Esophagus muscularis mucosa (tissue), 4 donors: Measurements from ENCODE around the gene DSTN. TPM values are rescaled to one million over a fixed set of nuclear protein-coding genes. Genes with fewer than 3 reads are reported as not detected.

ENCODE experiments used
- DNase-seq: peaks from one replicate; pipeline ENCODE4 v3.0.0-alpha.2; 2017; ENCODE audit errors: extremely low spot score
- H3K27ac ChIP-seq, 4 donors: fragments of 200-600 bp; sonication (generic); replicated peaks in 1 of 4; 1 replicate in 3 of 4; 2 replicates in 1 of 4; pipeline ENCODE4 v1.5.1; 2016 to 2019; ENCODE audit warnings: mild to moderate bottlenecking in 1 of 4
- H3K27me3 ChIP-seq, 4 donors: fragments of 200-600 bp; sonication (generic); one replicate each; pipeline versions ENCODE4 v1.5.1 to v1.6.0; 2016 to 2019
- H3K36me3 ChIP-seq, 4 donors: fragments of 200-600 bp; sonication (generic); one replicate each; pipeline ENCODE4 v1.5.1; 2016 to 2019
- H3K4me1 ChIP-seq, 4 donors: fragments of 200-600 bp; sonication (generic); one replicate each; pipeline ENCODE4 v1.5.1; 2016 to 2019
- H3K4me3 ChIP-seq, 4 donors: fragments of 200-600 bp; sonication (generic); 1 replicate in 2 of 4; 2 replicates in 2 of 4; pipeline ENCODE4 v1.5.1; 2016 to 2019; ENCODE audit warnings: mild to moderate bottlenecking in 4 of 4, moderate library complexity in 1 of 4
- H3K9me3 ChIP-seq, 4 donors: fragments of 200-600 bp; sonication (generic); 1 replicate in 3 of 4; 2 replicates in 1 of 4; pipeline ENCODE4 v1.5.1; 2016 to 2019
- EP300 ChIP-seq: sonication (generic); formaldehyde crosslinking; IDR thresholded peaks from one replicate; pipeline ENCODE4 v1.6.1; 2017; ENCODE audit warnings: antibody characterized with exemption
- POLR2A ChIP-seq: fragments of 450-650 bp; IDR thresholded peaks from one replicate; pipeline ENCODE4 v1.6.1; 2017; ENCODE audit warnings: antibody characterized with exemption, moderate library complexity, mild to moderate bottlenecking, low read depth
- POLR2AphosphoS5 ChIP-seq, 2 donors: sonication (generic); formaldehyde crosslinking; IDR thresholded peaks; one replicate each; pipeline ENCODE4 v1.6.1; 2017; ENCODE audit warnings: antibody characterized with exemption in 2 of 2
- WGBS: methylation state at CpG from one replicate; pipeline ENCODE4 v1.1.5; 2018; 5-methylcytosine and 5-hydroxymethylcytosine counted together
- intact Hi-C: fragments of 100-400 bp; cut with DNase I; formaldehyde crosslinking; loops from one replicate; pipeline ENCODE4 v1.15.1; 2023
- total RNA-seq, 4 donors: library from RNA; depleted of rRNA; stranded (reverse); fragments of >200 nt; gene quantifications; one replicate each; pipeline versions ENCODE4 v1.1.0 to v1.2.1, GENCODE V29; 2016
- TF ChIP-seq, protein P1 (sequence below), 3 experiments: fragments of 200-600 bp in 2 of 3; fragments of 450-650 bp in 1 of 3; sonication (generic) in 2 of 3; IDR thresholded peaks; one replicate each; pipeline ENCODE4 v1.5.1; 2017 to 2019; ENCODE audit warnings: antibody characterized with exemption in 3 of 3, mild to moderate bottlenecking in 2 of 3, moderate library complexity in 1 of 3

The DSTN gene
- total RNA-seq, 4 donors from 2014 or later = 2,370 to 3,630 (median 3,339) TPM

DNA sequence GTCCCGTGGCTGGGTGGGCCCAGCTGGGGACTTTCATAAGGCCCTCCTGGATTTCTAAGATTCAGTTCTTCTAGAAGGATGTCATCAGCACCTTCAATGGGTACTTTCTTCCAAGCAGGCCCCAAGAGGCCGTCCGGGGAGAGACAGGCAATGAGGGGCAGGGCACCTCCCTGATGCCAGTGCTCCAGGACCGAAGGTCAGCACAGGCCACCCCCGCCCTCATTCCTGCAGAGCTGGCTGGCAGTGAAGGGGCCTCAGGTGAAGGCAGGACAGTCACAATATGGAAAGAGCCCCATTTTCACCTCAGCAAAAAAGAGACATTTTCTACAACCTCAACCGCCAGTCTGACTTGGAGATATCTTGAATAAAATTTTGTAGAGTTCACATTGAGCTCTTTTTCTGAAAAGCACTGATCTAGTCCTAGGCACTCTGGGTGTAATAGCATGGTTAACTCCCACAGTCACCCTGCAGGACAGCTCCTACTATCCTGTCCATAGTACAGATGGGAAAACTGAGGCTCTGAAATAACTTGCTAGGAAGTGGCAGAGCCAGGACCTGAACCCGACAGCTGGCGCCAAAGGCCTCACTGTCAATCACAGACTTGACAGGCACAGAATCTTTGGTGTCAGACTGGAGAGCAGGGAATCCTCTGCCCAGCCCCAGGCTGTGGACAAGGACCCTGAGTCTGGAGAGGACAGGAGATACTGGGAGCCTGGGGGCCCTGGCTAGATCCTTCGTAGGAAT, 61.9 kb downstream of the DSTN start:
- intact Hi-C loops = no loop called here
- Histone ChIP-seq H3K9me3 (no peaks in the 10 kb centered on the region), H3K4me3 (no peak overlapping the region), H3K36me3 (peaks cover 20 to 100% (median 96%) of the 10 kb centered on the region in 4 donors), H3K4me1 (peaks cover 24 to 46% (median 41%) of the 10 kb centered on the region in 4 donors), H3K27ac (no peak overlapping the region), H3K27me3 (no peaks in the 10 kb centered on the region)
- DNase-seq = no peak
- TF ChIP-seq, protein P1, sequence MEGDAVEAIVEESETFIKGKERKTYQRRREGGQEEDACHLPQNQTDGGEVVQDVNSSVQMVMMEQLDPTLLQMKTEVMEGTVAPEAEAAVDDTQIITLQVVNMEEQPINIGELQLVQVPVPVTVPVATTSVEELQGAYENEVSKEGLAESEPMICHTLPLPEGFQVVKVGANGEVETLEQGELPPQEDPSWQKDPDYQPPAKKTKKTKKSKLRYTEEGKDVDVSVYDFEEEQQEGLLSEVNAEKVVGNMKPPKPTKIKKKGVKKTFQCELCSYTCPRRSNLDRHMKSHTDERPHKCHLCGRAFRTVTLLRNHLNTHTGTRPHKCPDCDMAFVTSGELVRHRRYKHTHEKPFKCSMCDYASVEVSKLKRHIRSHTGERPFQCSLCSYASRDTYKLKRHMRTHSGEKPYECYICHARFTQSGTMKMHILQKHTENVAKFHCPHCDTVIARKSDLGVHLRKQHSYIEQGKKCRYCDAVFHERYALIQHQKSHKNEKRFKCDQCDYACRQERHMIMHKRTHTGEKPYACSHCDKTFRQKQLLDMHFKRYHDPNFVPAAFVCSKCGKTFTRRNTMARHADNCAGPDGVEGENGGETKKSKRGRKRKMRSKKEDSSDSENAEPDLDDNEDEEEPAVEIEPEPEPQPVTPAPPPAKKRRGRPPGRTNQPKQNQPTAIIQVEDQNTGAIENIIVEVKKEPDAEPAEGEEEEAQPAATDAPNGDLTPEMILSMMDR (IDR thresholded peaks at IDR 0.05) = no peak
- TF ChIP-seq POLR2AphosphoS5 (IDR thresholded peaks at IDR 0.05) (no peak), POLR2A (no peak), EP300 (no peak)
- WGBS = 98% methylated on average over 6 of the region's 9 CpGs

DNA sequence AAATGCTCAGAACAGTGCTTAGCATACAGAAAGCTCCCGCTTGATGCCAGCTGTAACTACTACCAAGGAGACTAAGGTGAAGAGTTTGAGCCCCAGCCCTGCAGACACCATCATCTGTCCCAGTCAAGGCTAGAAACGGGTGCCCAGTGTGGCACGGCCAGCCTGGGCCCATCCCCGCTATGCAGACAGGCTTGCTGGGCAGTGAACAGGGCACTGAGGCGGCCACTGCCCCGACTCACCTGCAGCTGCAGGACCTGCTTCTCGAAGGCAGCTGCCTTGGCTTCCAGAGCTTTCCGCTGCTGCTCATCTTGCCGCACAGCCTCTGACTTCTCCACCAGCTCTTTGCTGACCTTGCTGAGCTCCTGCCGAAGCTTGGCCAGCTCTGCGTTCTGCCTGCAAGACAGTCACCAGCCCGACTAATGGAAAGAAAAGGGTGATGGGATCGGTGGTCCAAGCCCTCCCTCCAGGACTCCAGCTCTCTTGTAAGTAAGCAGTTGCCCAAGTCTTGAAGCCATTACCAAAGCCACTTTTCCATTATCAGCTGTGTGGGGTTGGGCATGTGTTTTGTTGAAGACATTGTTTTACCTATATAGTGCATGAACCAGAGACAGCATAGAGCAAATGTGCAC, 63.5 kb downstream of the DSTN start:
- TF ChIP-seq POLR2AphosphoS5 (IDR thresholded peaks at IDR 0.05) (no peak), POLR2A (no peak), EP300 (no peak)
- TF ChIP-seq, protein P1 (IDR thresholded peaks at IDR 0.05) = no peak
- no peak overlapping the region for H3K27ac ChIP-seq
- H3K4me1 ChIP-seq = peaks cover 24 to 47% (median 46%) of the 10 kb centered on the region in 4 donors
- no peak for DNase-seq
- WGBS = 99% methylated on average over 9 of the region's 13 CpGs
- intact Hi-C loops = no loop called here
- H3K4me3 ChIP-seq = no peak overlapping the region
- peaks cover 20 to 93% (median 91%) of the 10 kb centered on the region in 4 donors for H3K36me3 ChIP-seq
- H3K27me3 ChIP-seq = no peaks in the 10 kb centered on the region
- no peaks in the 10 kb centered on the region for H3K9me3 ChIP-seq

DNA sequence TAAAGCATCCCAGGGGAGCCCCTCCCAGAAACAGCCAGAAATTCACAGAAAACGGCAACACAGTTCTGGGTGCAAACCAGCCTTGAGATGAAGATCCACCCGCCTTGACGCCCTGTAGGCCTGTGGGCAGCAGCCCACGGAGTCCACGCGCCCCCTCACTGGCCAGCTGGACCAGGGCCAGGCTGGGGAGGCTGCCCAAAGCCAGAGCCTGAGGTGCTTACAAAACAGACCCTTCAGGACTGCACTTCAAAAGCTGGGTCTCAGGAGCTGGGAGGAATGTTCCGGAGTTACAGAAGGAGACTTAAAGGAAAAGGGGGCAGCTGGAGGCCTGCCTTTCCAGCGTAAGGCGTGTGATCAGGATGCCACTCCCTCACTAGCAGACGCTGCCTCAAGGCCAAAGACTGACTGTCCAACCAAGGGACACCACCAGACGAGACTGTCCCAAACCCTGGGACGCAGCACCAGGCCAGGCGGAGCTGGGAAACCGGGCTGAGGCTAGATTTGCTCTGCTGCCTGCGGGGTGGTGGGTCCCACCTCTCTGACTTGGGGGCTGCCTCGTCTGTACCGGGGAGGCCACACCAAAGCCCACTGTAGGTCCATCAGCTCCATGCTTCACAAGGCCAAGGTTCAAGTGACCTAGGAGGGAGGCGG, 64.1 kb downstream of the DSTN start:
- Histone ChIP-seq H3K36me3 (peaks cover 20 to 93% (median 88%) of the 10 kb centered on the region in 4 donors), H3K27ac (peak overlapping the region; percentile 40 to 69 (median 62)), H3K4me1 (peaks cover 24 to 53% (median 53%) of the 10 kb centered on the region in 4 donors), H3K27me3 (no peaks in the 10 kb centered on the region), H3K4me3 (no peak overlapping the region), H3K9me3 (no peaks in the 10 kb centered on the region)
- DNase-seq = no peak
- no peak for TF ChIP-seq EP300
- TF ChIP-seq POLR2AphosphoS5 (IDR thresholded peaks at IDR 0.05) = no peak
- no peak for TF ChIP-seq POLR2A
- TF ChIP-seq, protein P1 (IDR thresholded peaks at IDR 0.05) = no peak
- intact Hi-C loops = no loop called here
- 67% methylated on average over 10 of the region's 18 CpGs for WGBS

DNA sequence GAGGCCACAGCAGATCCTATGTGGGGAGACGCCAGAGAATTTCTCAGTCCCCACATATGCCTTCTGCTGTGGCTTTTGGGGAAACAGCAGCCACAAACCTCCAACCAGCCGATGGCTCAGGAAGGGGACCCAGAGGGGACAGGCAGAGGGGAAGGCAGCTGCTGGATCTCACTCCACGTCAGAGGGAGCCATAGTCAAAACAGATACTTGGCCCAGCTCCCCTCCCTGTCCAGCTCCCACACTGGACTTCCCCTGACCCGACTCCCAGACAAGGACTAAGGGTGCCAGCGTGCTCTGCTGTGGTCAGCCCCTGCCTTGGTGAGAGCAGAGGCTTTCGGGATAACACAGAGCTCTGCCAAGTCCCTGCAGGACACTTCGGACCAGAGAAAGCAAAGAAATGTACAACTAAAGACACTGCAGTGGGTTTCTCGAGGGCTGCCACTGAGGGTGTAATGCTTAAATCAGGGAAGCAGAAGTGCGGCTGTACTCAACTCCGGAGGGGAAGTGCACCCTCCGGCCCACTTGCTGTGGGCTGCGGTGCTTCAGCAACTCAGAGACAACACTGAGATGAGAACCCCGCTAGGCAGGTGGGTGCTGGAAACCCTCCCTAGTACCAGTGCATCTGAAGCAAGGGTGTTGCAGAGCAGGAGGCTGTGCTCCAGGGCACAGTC, 64.9 kb downstream of the DSTN start:
- WGBS = 70% methylated on average over 6 of the region's 13 CpGs
- intact Hi-C loops = no loop called here

More for the DNA sequence above, 64.9 kb downstream of the DSTN start:
- TF ChIP-seq POLR2AphosphoS5 (IDR thresholded peaks at IDR 0.05) = peak in 1 of 2 donors; percentile 46
- no peak for TF ChIP-seq EP300
- peaks cover 20 to 91% (median 82%) of the 10 kb centered on the region in 4 donors for H3K36me3 ChIP-seq
- peaks cover 24 to 61% (median 59%) of the 10 kb centered on the region in 4 donors for H3K4me1 ChIP-seq
- no peak for DNase-seq
- no peaks in the 10 kb centered on the region for H3K27me3 ChIP-seq
- no peak overlapping the region for H3K4me3 ChIP-seq
- no peaks in the 10 kb centered on the region for H3K9me3 ChIP-seq
- H3K27ac ChIP-seq = peak overlapping the region; percentile 40 to 69 (median 62)
